ENCODE results near the gene PID1.

Gene PID1

DNA sequence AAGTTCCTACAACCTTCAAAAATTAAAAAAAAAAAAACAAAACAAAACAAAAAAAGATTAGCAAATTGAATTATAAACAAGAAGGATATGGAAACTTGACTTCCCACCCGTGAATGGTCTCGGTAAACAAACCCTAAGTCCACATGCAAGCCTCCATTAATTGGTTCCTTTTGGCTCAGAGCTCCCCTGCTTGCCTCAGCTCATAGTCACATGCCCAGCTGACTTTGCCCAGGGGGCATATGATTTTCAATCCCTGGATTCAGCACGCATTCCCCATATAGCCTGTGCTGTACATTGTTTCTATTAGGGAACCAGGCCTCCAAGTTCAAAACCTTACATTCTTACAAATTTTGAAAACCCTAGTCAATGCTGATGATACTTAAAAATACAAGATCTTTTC is 95.0 kb downstream of the PID1 start:
- intact Hi-C loops (cut with DNase I) = no loop called here
- no peak for DNase-seq

DNA sequence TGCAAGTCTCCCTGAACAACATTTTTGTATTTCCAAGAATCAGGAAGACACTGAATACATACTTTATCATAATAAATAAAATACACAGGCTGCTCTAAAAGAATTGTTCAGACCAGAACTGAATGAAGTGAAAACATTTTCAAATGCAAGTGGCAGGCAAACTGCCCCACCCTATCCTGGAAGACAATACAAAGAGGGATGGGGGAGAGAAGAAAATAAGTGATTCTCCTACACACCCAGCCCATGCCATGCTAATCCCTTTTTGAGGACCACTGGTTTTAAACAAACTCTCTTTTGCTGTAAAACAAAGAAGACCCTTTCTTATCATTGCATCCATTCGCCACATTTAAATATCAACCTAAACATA is 95.6 kb downstream of the PID1 start:
- no peak for DNase-seq
- intact Hi-C loops (cut with DNase I) = no loop called here

DNA sequence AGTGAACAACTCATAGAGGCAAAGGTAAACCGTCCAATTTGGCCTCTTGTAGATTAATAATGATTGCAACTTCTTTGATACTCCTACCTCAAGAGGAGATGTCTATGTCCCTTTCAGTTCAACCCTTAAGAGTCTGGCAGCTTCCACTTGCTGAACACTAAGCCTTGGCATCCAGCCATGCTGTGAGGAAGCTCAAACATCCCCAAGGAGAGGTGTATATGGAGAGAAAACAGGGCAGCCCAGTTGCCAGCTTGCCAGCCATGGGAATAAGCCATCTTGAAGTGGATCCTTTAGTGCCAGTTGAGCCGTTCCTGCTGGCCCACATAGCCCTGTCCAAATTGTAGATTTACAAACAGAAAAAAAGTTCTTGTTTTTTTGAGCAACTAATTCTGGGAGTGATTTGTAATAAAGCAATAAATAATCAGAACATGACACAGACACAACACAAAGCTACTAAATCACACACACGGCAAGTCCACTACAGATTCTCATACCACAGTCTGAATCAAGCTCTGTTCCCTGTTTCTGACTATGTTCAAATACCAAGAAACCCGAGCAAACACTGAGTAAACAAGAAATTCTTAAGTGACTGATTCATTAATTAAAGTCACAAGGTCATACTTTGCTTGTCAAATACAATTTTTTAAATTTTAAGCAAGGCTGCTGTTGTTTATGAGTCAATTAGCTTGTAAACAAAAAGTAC is 96.1 kb downstream of the PID1 start:
- intact Hi-C loops (cut with DNase I) = no loop called here
- no peak for DNase-seq

DNA sequence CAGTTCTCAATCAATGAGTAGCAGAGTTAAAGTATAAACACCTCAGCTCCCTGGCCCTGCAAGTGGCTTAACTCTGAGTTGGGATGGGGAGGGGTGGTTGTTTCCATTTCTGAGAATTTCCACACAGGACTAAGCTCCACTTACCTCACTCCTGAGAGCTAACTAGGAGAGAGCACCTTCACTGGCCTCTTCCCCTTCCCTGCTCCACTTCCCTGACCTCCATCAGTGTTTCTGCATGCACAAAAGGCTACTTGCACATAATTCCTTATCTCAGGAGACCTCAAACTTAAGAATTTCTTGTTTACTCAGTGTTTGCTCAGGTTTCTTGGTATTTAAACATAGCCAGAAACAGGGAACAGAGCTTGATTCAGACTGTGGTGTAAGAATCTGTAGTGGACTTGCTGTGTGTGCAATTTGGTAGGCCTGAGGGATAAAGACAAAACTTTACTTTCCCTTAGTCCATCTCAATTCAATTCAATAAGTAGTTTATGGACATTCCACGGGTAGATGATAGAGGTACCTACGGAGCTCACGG is 97.2 kb downstream of the PID1 start:
- intact Hi-C loops (cut with DNase I) = no loop called here
- DNase-seq = no peak

DNA sequence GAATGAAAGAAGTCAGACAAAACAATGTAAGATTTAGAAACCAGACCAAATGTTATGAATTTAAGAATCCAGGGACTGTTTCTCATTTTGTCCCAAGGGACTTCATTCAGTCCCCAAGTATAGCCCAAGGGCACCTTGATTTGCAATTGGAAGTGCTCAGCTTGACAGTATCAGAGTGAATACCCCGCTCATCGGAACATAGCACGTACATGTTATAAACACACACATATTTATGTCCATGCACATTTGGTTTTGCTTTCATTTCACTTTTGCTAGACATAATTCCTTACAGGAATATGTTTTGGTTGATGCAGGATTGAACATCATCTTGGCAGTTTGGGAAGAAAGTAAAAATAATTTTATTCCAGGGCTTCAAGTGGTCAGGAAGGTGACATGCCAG is 100.2 kb downstream of the PID1 start:
- DNase-seq = no peak
- intact Hi-C loops (cut with DNase I) = no loop called here

DNA sequence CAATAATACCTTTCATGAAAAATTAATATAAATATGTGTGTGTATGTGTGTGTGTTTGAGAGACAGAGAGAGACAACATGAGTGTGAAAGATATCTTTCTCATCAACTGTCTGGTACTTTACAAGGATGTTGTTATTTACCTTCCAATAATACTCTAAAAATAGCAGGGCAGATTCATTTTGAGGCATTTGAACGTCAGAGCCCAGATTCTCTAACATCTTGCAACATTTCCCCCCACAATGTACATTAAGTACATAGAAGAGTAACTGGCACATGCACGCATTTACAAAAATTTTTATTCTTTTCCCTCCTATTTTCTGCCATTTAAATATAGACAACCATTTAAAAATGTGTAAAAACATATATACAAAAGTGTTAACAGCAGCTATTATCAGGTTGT is 100.9 kb downstream of the PID1 start:
- intact Hi-C loops (cut with DNase I) = no loop called here

DNA sequence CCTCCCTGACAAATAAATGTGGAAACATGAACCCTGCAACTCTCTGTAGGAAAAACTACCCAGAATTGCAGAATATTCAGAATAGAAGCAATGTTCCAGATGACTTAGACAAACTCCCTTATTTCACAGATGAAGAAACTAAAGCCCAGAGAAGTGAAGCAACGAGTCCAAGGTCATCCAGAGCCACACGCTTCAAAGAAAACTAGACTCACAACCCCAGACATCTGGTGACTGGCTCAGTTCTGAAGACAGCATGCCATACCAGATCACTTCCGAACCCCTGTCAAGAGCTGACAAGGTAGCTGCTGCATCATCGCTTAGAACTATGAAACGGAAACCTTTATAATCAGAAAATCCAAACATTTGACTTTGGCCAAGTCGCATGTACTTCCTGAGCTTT is 101.3 kb downstream of the PID1 start:
- DNase-seq = no peak
- intact Hi-C loops (cut with DNase I) = no loop called here

More for the DNA sequence above, 100.9 kb downstream of the PID1 start:
- DNase-seq = no peak

DNA sequence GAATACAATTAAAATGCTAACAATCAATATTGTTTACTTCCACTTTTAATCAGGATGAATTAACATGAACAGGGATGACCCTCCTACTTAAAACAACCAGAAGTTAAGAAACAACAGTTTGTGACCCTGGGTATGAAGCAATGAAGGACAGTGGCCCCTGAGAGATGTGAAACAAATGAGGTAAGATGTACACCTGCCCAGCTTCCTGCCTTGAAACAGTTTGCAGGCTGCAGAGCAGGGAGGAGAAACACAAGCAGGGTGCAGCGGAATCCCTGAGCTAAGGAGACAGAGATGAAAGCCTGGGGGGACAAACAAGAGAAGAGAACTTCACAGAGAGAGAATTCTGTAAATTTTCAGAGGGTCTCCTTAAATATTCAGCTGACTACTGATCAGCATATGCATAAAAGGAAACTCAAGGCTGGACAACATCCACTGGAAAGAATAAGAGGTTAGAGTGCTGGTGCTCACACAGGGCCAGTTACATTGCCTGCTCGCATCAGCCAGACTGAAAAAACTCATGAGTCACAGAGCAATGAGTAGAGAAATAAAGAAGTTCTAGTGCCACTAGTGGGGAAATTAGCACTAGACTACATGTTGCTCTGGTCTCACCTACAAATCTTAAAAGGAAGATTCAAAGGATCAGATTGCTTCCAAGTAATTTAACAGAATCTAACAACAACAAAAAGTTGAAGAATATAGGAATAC is 106.4 kb downstream of the PID1 start:
- intact Hi-C loops (cut with DNase I) = no loop called here
- DNase-seq = peak in 4 of 42 donors; percentile 15 to 58 (median 36)

DNA sequence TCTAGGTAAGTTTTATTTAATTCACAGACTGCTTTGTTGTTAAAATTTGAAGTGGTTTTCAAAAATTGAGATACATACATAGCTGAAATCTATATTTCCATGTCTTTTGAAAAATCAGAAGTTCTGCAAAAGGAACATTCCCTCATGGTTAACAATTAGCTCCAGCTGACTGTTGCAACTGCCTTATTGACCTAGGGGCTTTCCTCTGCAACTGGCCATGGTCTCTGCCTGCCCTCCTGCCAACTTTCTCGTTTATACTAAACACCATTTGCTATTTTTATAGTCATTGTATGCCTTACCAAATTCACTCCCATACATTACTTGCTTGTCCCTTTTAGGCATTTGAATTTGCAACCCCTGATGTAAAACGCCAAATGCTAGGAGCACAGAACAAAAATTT is 107.2 kb downstream of the PID1 start:
- DNase-seq = no peak
- intact Hi-C loops (cut with DNase I) = no loop called here

DNA sequence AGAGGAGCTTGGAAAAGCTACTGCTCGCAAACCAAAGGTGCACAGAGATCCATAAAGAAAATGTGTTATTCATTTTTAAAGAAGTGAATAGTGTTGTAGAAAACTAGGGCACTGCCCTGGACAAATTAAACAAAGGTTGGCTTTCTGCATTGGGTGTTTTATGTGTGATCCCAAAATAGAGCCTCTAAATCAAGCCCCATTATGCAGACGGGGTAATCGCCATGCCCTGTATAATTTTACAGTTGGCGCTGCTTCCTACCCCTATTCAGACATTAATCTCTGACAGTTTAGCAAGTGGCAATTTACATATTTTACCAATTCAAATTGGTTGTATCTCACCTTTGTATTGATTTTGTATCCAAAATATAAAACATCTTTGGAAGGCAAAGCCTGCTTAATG is 109.1 kb downstream of the PID1 start:
- intact Hi-C loops (cut with DNase I) = no loop called here
- DNase-seq = no peak

DNA sequence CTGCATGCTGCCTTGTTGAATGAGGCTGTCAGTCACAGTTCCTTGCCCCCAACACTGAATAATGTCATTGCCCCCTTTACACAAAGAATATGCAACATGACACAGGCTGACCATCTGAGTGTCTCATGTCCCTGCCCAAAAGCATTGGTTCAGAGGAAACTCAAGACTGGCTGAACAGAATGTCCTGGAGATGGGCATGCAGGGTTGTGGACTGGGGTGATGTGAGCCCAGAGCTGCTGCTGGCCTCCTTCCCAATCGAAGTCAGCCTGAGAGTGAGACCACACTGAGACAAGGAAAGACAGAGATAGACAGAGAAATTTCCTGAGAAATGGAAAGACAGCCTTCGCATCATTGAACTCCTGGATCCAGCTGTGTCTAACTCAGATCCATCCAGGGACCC is 110.1 kb downstream of the PID1 start:
- intact Hi-C loops (cut with DNase I) = no loop called here
- DNase-seq = no peak

DNA sequence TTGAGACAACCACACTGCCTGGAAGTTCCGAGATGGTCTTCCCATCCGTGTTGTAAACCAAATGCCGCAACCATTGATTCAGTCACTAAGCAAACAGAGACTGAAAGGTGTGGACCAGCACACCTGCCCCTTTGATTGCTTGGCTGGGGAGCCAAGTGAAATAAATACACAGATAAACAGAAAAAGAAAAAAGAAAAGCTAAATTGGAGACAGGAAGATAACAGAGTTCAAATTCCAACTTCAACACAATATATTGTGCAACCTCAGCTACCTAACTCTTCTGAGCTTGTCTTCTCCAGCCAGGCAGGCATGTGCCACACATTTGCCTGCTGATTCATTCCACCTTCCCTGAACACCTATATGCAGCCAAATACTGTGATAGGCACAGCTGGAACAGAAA is 110.9 kb downstream of the PID1 start:
- no peak for DNase-seq
- intact Hi-C loops (cut with DNase I) = no loop called here

DNA sequence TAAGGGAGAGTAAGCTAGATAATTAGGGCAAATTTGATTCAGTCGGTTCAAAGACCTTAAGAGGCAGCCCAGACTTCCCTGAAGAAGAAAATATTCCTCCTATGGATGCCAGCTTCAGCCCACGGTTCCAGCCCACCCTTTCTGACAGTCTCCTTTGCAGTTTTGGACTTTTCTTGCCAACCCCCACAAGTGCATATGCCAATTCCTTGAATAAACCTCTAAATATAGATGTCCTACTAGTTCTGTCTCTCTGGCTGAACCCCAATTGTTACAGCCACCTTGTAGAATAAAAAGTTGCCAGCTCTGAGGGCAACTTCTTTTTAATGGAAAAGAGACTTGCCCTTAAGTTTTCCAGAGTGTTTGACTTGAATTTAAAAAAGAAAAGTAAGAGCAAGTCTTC is 111.7 kb downstream of the PID1 start:
- no peak for DNase-seq
- intact Hi-C loops (cut with DNase I) = no loop called here

DNA sequence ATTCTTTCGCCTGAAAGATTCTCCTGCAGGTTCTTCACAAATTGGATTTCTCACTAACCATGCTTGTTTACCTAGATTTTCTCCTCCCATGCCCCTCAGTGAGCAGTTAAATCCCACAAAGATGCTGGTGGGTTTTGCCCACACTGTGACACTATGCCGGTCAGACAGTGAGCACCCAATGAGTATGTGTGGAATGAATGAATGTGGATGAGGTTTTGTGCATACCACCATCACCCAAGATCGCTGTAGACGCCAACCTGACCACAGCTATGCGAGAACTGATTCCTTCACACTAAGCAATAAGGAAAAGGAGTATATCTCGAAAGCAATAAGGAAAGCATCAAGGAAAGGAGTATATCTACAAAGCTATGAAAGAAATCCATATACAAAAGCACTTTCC is 116.7 kb downstream of the PID1 start:
- no peak for DNase-seq
- intact Hi-C loops (cut with DNase I) = no loop called here

DNA sequence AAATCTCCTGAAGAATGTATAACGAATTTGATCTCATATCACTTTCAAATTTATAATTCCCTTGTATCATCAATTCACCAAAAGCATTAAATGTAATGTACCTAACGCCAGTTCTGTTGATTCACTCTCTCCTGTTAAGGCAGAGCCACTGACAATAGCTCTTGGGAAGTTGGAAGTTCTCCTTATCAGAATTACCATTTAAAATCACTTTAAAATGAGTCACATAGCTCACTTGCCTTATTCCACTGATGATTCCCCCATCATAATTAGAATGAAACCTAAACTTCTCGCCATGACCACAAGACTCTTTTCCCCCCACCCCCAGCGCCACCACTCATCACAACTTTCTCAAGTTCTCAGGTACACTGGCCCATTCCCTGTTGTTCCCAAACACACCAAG is 117.1 kb downstream of the PID1 start:
- intact Hi-C loops (cut with DNase I) = no loop called here
- no peak for DNase-seq

DNA sequence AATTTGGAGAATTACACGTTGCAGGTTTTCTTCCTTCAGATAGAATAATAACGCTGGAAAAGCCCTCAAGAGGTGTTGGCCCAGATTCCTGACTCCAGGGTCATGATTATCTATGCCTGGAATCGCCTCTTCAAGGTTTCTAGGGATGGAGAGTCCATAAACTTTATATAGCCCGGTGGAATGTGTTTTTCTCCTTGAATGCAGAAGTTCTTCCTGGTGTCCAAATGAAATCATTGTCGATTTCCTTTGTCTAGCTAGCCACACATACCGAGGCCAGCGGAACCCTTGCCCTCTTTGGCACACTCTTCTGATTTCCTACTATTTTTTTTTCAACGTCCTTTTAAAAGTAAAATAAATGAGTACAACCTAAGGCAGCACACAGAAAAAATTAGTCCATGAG is 117.8 kb downstream of the PID1 start:
- no peak for DNase-seq
- intact Hi-C loops (cut with DNase I) = no loop called here

DNA sequence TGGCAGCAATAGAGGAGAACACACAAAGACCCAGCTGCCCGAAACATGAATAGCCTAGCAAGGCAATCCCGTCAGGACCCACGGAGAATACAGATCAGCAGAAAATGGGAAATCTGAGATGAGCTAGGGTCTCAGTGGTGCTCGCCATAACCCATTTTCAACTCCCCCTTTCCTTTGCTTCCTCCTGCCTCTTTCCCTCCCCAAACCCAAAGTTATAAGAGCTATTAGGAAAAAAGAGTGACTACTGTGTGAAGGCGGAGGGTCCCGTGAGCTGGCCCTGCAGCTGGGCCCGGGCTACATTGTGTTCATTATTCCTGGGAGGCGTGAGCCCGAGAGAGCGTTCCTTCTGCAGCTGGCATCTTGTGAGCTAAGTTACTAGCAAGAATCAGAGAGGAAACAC is 118.4 kb downstream of the PID1 start:
- DNase-seq = peak in 3 of 42 donors; percentile 17 to 23 (median 21)

DNA sequence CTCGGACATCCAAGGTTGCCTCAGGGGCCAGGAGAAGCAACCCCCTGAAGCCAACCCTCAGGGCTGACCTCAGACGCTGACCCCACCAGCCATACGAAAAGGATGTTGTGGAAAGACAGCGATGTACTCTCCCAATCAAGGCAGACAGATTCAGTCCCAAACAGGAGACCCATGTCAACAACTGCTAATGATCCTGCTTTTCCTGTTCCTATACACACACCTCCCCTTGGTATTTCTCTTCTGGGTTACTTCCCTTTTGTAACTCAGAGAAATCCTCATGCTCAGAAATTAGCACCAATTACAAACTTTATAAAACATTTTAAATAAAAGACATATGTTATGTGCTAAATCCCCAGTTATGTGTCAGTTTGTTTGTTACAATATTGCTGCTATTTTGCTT is 120.8 kb downstream of the PID1 start:
- DNase-seq = no peak
- intact Hi-C loops (cut with DNase I) = no loop called here

More for the DNA sequence above, 118.4 kb downstream of the PID1 start:
- intact Hi-C loops (cut with DNase I) = no loop called here

DNA sequence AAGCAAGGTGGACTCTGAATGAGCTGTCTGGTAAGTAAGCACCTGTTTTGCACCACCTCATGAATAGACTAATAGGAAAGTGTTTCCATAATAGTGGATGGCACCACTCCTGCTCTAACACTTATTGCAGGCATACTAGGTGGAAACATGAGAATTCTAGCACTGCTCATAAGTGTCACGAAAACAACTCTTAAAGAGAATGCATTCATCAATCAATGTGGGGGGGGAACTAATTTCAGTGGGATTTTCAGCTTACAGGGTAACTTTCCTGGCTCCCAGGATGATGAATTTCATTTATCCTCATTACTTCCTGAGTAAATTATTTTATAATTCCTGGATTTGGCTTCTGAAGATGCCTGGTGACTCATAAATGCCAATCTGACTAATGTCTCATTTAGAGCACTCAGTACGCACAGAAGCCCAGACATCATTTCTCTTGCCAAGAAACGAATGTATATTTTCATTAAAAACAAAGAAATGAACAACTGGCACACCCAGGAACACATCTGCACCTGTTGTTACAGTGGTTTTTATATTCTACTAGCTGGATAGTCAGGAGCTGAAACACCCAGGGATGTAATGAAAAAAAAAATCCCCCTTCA is 129.6 kb downstream of the PID1 start:
- intact Hi-C loops (cut with DNase I) = no loop called here
- no peak for DNase-seq

DNA sequence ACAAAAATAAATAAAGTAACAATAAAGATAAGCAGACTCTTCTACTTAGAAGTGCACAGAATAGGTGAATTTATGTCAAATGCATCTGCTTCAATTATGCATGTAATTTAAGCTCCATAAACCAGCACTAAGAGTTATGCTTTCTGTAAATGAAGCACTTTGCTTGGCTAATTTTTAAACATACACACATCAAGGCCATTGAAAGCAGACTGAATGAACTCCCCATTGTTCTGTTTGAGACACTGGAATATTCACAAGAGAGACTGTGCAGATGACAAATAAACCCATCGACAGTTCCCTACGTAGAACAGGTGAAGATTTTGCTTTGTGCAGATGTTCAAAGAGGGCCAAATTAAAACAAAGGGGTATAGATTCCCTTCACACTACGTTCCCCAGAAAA is 133.4 kb downstream of the PID1 start:
- intact Hi-C loops (cut with DNase I) = no loop called here
- DNase-seq = no peak

DNA sequence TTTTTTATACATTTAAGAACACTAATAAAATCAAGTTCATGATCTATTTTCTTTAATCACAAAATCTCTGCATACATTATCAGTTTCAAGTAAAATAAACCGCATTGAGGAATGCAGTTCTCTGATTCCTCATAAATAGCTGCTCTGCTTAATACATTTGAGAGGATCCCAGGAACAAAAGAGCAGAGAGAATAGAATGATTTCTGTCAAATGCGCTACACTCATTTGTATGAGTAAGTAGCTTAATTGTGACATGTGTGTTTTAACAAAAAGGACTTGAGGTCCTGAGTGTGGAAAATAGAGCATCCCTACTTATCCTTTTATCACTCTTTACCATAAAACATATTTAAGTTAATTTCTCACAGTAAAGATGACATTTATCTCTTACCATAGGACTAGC is 134.0 kb downstream of the PID1 start:
- no peak for DNase-seq
- intact Hi-C loops (cut with DNase I) = no loop called here

Measured in head of caudate nucleus (tissue), 42 donors.